Fibroblast of skin of scalp (primary cell): ENCODE data around the gene SP140L.
"Not testable (repeated sequence)": the region's sequence is repeated elsewhere in the genome, so short reads cannot be mapped to it uniquely, and the experiment has no call there.

Experiments
- DNase-seq: peaks from one replicate; pipeline ENCODE4 v3.0.0-alpha.2; 2013

The SP140L gene

DNA sequence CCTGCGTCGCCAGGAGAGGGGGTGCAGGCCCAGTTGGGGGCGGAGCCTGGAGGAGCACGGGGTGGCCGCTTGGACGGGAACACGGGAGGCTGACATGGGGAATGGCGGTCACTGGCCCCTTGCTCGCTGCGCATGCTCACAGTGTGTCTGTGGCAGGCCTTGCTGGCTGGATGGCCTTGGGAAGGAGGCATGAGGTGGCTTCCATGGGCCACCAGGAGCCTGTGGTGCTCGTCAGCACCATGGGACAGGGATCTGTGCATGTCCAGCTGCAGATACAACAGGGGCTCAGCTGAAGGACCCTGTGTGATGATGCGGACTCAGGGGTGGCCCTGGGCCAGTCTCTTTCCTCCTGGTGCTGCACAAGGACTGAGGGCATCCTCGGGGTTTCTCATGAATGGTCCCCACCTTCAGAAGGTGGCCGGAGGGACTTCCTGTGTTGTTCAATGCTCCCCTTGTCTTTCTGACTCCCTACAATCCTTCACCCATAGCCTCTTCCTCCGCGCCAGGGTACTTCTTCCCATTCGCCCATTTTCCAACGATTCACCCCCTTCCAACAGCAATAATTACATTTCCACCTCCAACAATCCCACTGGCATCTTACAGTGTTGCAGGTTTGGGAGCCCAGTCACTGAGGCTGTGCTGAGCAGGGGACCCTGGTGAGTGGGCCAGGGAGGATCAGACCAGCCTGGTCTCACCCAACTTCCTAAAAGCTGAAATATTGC lies 3.4 kb upstream of the SP140L start:
- DNase-seq: no peak

DNA sequence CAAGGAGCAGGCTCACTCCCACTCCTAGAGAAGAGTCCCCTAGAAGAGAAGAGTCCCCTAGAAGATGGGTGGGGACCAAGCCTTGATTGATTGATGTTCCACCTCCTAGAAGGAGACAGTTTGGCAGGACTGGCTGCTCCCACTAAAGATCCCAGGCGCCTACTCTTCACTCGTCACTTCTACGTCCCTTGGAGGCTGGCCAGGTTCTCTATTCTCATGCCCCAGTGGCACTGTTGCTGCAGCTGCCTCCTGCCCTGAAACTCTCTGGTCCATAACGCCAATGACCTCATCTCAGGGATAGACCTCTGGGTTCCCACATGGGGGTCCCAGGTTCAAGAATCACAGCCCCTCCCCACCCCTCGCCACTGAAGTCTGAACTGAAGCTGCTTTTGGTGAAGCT lies 2.5 kb upstream of the SP140L start:
- DNase-seq: no peak

DNA sequence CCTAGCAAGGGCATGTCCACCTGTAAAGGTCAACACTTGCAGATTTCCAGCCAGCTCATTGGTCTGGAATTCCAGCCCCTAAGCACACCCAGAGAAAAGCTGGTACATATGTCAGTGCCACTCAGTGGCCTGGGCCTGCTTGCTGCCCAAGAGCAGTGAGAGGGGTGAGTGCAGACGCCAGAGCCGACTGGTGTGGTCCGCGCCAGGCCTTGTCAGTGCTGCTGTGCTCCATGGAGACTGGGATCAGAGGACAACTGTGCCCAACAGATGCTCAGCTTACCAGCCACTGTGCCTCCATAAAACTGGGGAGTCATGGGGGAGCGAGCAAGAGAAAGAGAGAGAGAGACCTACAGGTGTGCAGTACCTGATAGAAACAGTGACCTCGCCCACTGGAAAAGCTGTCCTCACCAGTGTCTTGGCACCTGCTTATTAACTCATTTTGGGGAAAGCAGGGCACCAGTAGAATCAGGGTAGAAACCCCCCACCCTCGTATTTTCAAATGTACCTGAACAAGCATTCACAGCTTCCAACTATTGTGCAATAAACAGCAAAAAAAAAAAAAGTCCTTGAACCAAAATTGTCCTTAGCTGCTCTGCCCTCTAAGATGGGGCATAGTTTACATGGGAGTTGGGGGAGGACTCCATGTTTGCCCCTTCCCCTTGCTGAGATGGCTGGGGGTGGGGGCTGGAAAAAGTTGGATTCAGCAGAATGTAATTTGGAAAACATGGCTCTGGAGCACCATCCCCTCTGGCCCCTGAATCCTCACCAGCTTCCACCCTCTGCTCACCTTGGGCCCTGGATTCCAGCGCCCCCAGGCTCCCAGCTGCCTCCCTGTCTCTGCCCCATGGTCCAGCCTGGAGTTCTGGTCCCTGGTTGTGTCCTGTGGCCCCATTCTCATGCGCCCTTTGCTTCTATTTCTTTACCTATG lies 1.4 kb upstream of the SP140L start:
- DNase-seq: no peak

DNA sequence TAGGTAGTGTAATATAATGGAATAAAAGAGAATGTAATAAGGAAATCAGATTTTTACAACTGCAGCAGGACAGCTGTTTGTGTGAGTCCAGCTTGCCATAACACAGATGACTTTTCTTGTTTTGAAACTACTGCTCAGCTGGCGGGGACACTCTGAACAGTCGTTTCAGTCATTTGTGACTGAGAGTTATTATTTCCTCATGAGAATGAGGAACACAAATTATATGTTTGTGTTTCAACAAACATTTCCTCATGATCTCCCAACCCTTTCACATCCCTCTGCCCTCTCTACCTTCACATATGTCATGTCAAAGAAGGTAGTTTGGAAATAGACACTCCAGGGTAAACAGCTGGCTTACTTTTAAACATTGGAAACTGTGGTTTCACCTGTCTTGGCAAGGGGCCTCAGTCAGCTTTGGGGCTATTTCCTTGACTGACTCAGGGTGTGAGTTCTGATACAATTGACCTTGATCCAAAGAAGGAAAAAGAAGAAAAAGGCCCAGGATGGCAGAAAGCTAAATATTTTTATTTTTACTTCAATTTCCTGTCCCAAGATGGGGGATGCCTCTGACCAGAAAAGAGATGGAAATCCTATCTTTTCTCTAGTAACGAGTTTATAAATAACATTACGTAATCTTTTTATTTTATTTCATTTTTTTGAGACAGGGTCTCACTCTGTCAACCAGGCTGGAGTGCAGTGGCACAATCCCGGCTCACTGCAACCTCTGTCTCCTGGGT lies 593 bp downstream of the SP140L start:
- no peak for DNase-seq

- no peak for DNase-seq
These were observed 1.1 kb downstream of the SP140L start for GRCh38 chr2:230328155-230328458.

DNA sequence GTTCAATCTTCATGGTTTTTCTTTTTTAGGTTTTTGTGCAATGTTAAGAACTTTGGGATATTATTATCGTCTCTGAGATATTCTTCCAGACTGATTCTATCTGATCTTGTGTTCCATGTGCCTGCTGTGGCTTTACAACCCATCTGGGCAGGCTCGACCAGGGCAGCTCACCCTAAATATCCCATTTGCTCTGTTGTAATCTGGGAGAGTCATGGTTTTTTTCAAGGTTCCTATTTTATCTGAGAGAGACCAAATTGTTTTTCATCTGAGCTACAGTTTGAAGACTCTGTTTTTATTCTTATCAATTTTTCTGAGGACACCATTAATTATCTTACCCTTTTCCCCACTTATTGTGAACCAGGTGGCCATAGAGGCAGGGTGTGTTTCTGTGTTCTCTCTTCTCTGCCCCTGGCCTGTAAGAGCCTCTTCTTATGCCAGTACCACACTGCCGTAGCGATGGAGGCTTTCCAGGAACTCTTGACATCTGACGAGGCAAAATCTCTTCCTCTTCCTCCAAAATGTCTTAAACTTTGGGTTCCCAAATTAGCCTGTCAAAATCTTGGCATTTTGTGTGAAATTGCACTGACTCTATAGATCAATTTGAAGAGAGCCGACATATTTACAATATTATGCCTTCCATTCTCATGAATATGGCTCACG lies 3.1 kb downstream of the SP140L start:
- no peak for DNase-seq

DNA sequence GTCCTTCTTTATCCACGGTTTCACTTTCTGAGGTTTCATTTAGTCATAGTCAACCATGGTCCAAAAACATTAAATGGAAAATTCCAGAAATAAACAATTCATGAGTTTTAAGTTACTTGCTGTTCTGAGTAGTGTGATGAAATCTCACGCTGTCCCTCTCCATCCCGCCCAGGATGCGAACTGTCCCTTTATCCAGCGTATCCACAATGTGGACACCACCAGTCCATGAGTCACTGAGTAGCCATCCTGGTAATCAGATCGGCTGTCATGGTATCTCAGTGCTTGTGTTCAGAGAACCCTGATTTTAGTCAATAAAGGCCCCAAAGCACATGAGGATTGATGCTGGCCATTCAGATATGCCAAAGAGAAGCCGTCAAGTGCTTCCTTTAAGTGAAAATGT lies 3.7 kb downstream of the SP140L start:
- peak; percentile 7 for DNase-seq

GRCh38 chr2:230335461-230335863 lies 8.5 kb downstream of the SP140L start:
- DNase-seq: peak; percentile 7

- DNase-seq: no peak
These were observed 9.0 kb downstream of the SP140L start for GRCh38 chr2:230335864-230336506.

DNA sequence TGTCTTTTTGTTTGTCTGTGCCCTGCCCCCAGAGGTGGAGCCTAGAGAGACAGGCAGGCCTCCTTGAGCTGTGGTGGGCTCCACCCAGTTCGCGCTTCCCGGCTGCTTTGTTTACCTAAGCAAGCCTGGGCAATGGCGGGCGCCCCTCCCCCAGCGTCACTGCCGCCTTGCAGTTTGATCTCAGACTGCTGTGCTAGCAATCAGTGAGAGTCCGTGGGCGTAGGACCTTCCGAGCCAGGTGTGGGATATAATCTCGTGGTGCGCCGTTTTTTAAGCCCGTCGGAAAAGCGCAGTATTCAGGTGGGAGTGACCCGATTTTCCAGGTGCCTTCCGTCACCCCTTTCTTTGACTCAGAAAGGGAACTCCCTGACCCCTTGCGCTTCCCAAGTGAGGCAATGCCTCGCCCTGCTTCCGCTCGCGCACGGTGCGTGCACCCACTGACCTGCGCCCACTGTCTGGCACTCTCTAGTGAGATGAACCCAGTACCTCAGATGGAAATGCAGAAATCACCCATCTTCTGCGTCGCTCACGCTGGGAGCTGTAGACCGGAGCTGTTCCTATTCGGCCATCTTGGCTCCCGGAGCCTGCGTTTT lies 15.0 kb downstream of the SP140L start:
- DNase-seq: not testable (repeated sequence)

DNA sequence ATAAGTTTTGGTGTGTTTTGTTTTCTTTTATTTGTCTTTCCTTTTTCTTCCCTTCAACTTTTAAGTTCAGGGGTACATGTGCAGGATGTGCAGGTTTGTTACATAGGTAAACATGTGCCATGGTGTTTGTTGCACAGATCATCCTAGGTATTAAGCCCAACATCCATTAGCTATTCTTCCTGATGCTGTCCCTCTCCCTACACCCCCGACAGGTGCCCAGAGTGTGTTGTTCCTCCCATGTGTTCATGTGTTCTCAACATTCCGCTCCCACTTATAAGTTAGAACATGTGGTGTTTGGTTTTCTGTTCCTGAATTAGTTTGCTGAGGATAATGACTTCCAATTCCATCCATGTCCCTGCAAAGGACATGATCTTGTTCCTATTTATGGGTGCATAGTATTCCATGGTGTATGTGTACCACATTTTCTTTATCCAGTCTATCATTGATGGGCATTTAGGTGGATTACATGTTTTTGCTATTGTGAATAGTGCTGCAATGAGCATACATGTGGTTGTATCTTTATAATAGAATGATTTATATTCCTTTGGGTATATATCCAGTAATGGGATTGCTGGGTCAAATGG lies 16.1 kb downstream of the SP140L start:
- not testable (repeated sequence) for DNase-seq

DNA sequence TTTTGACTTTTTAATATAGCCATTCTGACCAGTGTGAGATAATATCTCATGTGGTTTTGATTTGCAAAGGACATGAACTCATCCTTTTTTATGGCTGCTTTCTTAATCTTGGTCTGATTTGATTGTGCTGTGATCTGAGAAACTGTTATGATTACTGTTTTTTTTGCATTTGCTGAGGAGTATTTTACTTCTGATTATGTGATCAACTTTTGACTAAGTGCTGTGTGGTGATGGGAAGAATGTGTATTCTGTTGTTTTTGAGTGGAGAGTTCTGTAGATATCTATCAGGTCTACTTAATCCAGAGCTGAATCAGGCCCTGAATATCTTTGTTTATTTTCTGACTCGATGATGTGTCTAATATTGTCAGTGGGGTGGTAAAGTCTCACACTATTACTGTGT lies 16.8 kb downstream of the SP140L start:
- DNase-seq: peak; percentile 17

DNA sequence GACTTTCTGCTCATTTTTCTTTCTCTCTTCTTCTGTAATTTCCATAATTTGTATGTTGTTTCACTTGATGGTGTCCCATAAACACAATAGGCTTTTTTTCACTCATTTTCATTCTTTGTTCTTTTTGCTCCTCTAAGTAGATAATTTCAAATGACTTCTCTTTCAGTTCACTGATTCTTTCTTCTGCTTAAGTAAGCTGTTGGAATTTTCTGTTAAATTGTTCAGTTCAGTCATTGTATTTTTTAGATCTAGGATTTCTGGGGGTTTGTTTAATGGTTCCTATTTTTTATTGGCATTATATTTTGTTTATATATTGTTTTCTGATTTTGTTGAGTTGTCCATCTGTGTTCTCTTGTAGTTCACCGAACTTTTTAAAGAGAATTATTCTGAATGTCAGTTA lies 19.5 kb downstream of the SP140L start:
- no peak for DNase-seq

- DNase-seq: no peak
These were observed 20.0 kb downstream of the SP140L start for GRCh38 chr2:230346921-230347533.

- DNase-seq: peak; percentile 10
These were observed 20.8 kb downstream of the SP140L start for GRCh38 chr2:230347659-230348305.

DNA sequence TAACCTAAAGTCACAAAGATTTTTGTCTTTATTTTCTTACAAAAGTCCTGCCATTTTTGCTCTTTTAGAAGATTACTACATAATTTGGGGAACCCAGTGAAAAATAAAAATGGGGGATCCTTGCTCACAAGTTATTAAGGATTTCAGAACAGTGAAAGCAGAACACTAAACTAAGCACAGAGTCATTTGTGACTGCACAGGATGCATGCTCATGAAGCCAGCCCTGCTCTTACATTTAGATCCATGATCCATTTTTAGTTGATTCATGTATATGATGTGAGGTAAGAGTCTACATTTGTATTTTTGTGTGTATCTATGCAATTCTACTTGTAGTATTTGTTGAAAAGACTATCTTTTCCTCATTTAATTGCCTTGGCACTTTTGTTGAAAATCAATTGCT lies 21.8 kb downstream of the SP140L start:
- no peak for DNase-seq

DNA sequence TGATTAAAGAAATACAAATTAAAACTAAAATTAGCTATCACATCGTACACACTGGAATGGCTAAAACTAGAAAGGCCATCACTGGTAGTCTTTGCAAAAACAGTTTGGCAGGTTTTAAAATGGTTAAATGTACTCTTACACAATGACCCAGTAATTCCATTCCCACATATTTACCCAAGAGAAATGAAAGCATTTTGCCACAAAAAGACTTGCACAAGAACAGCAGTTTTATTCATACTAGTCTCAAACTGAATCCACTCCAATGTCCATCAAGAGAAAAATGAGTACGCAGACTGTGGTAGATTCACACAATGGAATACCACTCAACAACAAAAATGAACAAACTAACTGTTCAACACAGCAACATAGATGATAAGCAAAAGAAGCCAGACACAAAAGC lies 29.1 kb downstream of the SP140L start:
- peak; percentile 13 for DNase-seq

- DNase-seq: peak; percentile 54
These were observed 31.3 kb downstream of the SP140L start for GRCh38 chr2:230358305-230358704.

GRCh38 chr2:230360028-230360427 lies 33.0 kb downstream of the SP140L start:
- no peak for DNase-seq

GRCh38 chr2:230362030-230362691 lies 35.2 kb downstream of the SP140L start:
- no peak for DNase-seq
